GM18909 (cell line): ENCODE results near the gene SNX13.
"Not testable (repeated sequence)": the region's sequence is repeated elsewhere in the genome, so short reads cannot be mapped to it uniquely, and the experiment has no call there.

Source experiments
- ATAC-seq: cut with Tn5 transposase; IDR thresholded peaks from one replicate; pipeline ENCODE4 v1.9.1; 2021; ENCODE audit warnings: mild to moderate bottlenecking; ENCODE audit not compliant: unreplicated experiment, poor library complexity

SNX13 gene

GRCh38 chr7:17915168-17915567, 25.1 kb downstream of the SNX13 start:
- ATAC-seq = no peak

GRCh38 chr7:17913250-17913649, 27.0 kb downstream of the SNX13 start:
- ATAC-seq = no peak

GRCh38 chr7:17912536-17913235, 27.6 kb downstream of the SNX13 start:
- no peak for ATAC-seq

GRCh38 chr7:17912050-17912449, 28.2 kb downstream of the SNX13 start:
- ATAC-seq = no peak

GRCh38 chr7:17910377-17910776, 29.9 kb downstream of the SNX13 start:
- no peak for ATAC-seq

- not testable (repeated sequence) for ATAC-seq
These were observed 31.0 kb downstream of the SNX13 start for GRCh38 chr7:17909310-17909709.

DNA sequence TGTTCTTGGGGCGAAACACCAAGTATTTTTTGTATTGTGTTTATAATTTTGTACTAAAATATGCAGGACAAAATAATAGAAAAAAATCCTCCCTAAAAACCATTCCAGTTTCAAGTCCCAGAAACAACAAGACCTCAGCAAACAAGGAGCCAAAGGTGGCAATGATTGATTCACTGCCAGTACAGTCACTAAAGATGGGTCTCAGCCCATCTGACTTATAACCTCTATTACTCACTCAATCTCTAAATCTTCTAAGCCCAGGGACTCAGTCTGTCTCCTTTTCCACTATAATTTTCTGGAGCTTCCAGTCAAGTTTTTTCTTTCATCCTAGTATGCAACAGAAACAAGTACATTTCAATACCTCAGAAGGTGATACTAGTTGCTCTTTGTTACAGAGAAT, 33.3 kb downstream of the SNX13 start:
- no peak for ATAC-seq

DNA sequence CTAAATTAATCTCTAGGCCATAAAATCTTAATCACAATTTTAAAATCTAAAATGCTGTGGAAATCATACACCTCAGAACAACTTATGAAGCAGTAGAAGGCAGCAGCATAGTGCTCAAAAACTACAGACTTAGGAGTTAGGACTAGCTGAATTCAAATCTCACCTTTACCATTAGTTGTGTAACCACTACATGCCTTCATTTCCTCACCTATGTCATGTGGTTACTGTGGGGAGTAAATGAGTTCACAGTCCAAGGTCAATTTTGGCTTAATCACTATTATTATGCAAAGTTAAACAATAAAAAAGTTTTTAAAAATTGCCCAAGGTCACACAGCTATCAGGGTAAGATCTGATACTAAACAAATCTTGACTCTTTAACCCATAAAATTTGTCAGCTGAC, 37.0 kb downstream of the SNX13 start:
- ATAC-seq = peak; percentile 48

DNA sequence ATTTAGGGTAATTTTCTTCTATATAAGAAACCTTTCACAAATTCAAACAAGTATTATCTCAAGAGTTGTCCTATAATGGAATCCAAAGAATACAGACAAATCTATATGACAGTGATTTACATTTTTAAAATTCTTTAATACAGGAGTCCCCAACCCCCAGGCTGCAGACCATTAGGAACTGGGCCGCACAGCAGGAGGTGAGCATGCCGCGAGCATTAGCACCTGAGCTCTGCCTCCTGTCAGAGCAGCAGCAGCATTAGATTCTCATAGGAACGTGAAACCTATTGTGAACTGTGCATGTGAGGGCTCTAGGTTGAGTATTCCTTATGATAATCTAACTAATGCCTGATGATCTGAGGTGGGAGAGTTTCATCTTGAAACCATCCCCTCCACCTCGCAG, 37.7 kb downstream of the SNX13 start:
- no peak for ATAC-seq

DNA sequence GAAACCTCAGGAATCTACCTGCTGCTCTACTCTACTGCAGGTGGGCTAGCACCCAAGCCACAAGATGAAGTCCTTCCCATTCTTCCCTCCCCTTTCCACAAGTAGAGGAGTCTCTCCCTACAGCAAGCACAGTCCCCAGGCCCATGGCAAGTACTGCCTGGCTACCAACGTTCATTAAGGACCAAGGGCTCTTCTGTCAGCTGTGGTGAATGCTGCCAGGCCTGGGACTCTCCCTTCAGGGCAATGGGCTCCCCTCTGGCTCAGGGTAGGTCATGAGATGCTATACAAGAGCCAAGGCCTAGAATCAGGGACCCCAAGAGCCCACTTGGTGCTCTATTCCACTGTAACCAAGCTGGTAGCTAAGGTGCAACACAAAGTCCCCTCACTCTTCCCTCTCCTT, 39.8 kb downstream of the SNX13 start:
- ATAC-seq = no peak

GRCh38 chr7:17898111-17898510, 42.2 kb downstream of the SNX13 start:
- ATAC-seq = no peak

DNA sequence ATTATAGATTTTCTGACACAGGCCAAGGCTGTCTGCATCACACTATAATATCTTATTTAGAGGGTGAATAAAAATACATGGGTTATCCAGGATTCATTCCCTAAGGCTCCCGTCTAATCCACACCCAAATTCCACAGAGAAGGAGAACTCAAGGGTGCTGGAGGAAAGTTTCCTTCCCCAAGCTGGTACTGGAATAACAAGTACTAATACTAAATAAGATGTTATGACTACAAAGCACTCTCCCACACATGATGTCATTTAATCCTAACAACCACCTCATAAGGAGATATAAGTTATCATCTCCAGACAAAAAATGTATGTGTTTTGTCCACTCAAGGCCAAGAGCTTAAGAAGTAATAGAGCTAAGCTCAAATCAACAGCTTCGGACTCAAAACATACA, 53.0 kb downstream of the SNX13 start:
- ATAC-seq = no peak

- ATAC-seq = no peak
These were observed 57.6 kb downstream of the SNX13 start for GRCh38 chr7:17882685-17883084.

- no peak for ATAC-seq
These were observed 61.1 kb downstream of the SNX13 start for GRCh38 chr7:17879075-17879661.

DNA sequence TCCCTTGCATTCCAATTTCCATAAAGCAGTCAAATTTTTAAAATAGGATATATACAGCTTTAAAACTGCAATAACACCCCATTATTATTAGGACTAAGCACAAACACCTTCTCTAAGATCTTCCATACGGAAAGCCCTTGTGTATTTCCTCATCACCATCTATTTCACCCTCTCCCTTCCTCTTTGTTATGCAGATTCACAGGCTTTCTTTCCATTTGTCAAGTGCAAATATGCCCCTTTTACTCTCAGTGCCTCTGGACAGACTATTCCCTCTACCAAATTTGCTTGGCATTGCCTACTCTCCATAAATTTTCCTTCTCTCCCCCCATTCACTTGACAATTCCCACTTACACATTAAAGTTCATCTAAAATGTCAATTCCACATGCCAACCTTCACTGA, 61.7 kb downstream of the SNX13 start:
- ATAC-seq = no peak

DNA sequence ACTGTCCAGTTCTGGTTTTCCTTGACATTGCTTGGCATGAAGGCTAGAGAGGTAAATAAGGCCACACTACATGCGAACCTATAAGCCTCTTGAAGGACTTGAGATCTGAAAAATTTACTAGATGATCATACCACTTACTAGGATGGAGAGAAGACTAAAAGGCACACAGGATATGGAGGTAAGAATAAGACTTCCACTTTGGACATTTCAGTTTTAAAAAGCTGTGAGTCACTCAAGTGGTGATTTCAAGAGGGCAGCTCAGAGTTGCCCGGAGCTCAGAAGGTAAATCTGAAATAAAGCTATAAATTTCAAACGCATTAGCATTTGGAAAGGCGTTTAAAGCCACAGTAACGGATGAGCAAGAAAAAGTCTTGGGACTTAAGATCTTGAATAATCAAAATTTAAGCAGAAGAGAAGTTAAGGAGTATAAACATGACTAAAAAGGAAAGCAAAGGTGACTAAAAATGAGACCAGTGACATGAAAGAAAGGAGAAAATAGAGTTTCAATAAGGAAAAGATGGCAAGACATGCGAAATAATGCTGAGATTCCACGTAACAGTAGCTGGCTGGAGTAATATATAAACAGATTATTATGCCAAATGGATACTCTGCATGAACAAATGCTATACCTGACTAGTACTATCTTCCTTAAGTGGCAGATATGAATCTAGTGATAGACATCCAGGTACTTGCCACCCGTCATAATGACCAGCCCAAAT, 68.3 kb downstream of the SNX13 start:
- ATAC-seq = no peak

- ATAC-seq = no peak
These were observed 69.9 kb downstream of the SNX13 start for GRCh38 chr7:17870406-17870805.

DNA sequence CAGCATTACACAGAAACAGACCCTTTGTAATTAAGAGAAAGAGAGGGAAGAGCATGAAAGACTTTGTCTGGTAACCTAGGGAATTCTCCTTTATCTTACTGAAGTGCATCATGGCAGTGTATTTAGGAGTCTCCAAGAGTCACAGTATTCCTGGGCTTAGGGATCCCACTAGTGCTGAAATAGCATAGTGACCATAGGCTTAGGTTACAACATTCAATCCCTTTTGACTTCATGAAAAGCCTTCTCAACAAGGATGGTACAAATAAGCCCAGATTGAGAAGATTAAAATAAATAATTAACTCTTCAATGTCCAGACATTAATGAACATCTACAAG, 76.5 kb downstream of the SNX13 start:
- no peak for ATAC-seq

- ATAC-seq = no peak
These were observed 77.0 kb downstream of the SNX13 start for GRCh38 chr7:17863095-17863808.

- no peak for ATAC-seq
These were observed 84.0 kb downstream of the SNX13 start for GRCh38 chr7:17856251-17856650.

- ATAC-seq = no peak
These were observed 85.1 kb downstream of the SNX13 start for GRCh38 chr7:17855202-17855601.
